Heart left ventricle (tissue), 16 donors: ENCODE data around the gene EVI5L. TPM values are rescaled to one million over a fixed set of nuclear protein-coding genes. Genes with fewer than 3 reads are reported as not detected.
"Not testable (repeated sequence)": the region's sequence is repeated elsewhere in the genome, so short reads cannot be mapped to it uniquely, and the experiment has no call there.

ENCODE experiments used
- ATAC-seq, 4 donors: fragments of 200-7000 bp; cut with Tn5 transposase; one replicate each; pipeline ENCODE4 v1.9.1; 2020 to 2022; ENCODE audit warnings: moderate library complexity in 4 of 4, mild to moderate bottlenecking in 3 of 4, moderate number of reproducible peaks in 1 of 4
- DNase-seq, 5 donors: peaks; one replicate each; pipeline ENCODE4 v3.0.0-alpha.2; 2020
- H3K27ac ChIP-seq, 12 donors: fragments of 200-600 bp; sonication (generic) in 4 of 12; one replicate each; pipeline versions ENCODE4 v1.5.0 to v1.8.0; 2016 to 2022; ENCODE audit warnings: mild to moderate bottlenecking in 2 of 12
- H3K27me3 ChIP-seq, 9 donors: fragments of 200-600 bp; sonication (generic) in 2 of 9; one replicate each; pipeline versions ENCODE4 v1.5.1 to v1.8.0; 2016 to 2022; ENCODE audit warnings: mild to moderate bottlenecking in 3 of 9
- H3K36me3 ChIP-seq, 9 donors: fragments of 200-600 bp; sonication (generic) in 2 of 9; one replicate each; pipeline versions ENCODE4 v1.5.0 to v1.8.0; 2018 to 2022; ENCODE audit warnings: mild to moderate bottlenecking in 2 of 9
- H3K4me1 ChIP-seq, 12 donors: fragments of 200-600 bp; sonication (generic) in 4 of 12; one replicate each; pipeline versions ENCODE4 v1.5.0 to v1.8.0; 2016 to 2022; ENCODE audit warnings: mild to moderate bottlenecking in 3 of 12
- H3K4me3 ChIP-seq, 12 donors: fragments of 200-600 bp; sonication (generic) in 4 of 12; one replicate each; pipeline versions ENCODE4 v1.5.0 to v1.8.0; 2017 to 2022; ENCODE audit warnings: mild to moderate bottlenecking in 9 of 12, moderate library complexity in 4 of 12
- H3K9me3 ChIP-seq, 12 donors: fragments of 200-600 bp; sonication (generic) in 4 of 12; one replicate each; pipeline versions ENCODE4 v1.5.0 to v1.8.0; 2016 to 2022; ENCODE audit warnings: mild to moderate bottlenecking in 1 of 12
- CTCF ChIP-seq, 12 donors: fragments of 200-600 bp; sonication (generic) in 4 of 12; IDR thresholded peaks; one replicate each; pipeline versions ENCODE4 v1.5.0 to v1.8.0; 2018 to 2022; ENCODE audit warnings: antibody characterized with exemption in 12 of 12, mild to moderate bottlenecking in 5 of 12
- POLR2A ChIP-seq, 2 donors: fragments of 450-650 bp; IDR thresholded peaks; one replicate each; pipeline ENCODE4 v1.6.1; 2017; ENCODE audit warnings: antibody characterized with exemption in 2 of 2, mild to moderate bottlenecking in 2 of 2, moderate library complexity in 2 of 2
- WGBS, 4 donors: extraction: QIAGEN DNeasy Blood & Tissue Kit in 2 of 4; methylation state at CpG; one replicate each; pipeline versions ENCODE4 v1.1.5 to v1.1.7; 2013 to 2018; 5-methylcytosine and 5-hydroxymethylcytosine counted together
- intact Hi-C, 10 donors: fragments of 100-400 bp; cut with DNase I; formaldehyde crosslinking; loops; one replicate each; pipeline versions ENCODE4 v1.11.1 to v1.14.2; 2022
- polyA plus RNA-seq, 2 donors: library from polyadenylated mRNA; stranded (reverse); fragments of 200-250 nt; gene quantifications; one replicate each; pipeline ENCODE4 v1.2.3, GENCODE V29; 2013
- total RNA-seq, 9 donors: library from RNA; depleted of rRNA in 2 of 9; stranded (reverse); fragments of >200 nt in 2 of 9; fragmentation: NEBNext Ultra II Directional in 3 of 9; extraction: Animal tissue kit (Norgen Biotek cat#: 25700) in 3 of 9; gene quantifications; one replicate each; pipeline versions ENCODE4 v1.1.0 to v1.2.4, GENCODE V29; 2016 to 2023
- donor health status: ischemic (EF 13 %, LVEDD 7.1; RV severe dilation, severe dysfunction).
- donor health status: healthy with polysubstance abuse.
- donor health status: DM: no; HTN: yes; CAD: no.
- donor health status: DM: no; HTN: no; CAD: no.
- donor health status: ischemic (EF 25% LVEDD 6.9; RV normal size, moderate dysfunction).
- donor health status: ischemic (EF 25% LVEDD 5.7; RV mildly dilated, moderate dysfunction).
- donor health status: healthy.
- donor health status: DM: yes; HTN: yes; CAD: no.
- donor health status: ischemic (EF 35%, LVEDD 5.7; RV mildly dilated, moderate dysfunction).
- donor health status: nonischemic (EF 11% LVEDD 7.7; RV severe dilation, severe dysfunction).
- donor health status: DM: yes; HTN: yes; CAD: no.
- donor health status: PGD.
- donor health status: ischemic (EF 29% LVEDD 5.4; RV normal size, mild dysfunction).
- donor health status: nonischemic (EF 23%, LVEDD 6.1; RV moderate dilation, normal function).

The EVI5L gene
- total and polyA plus RNA-seq, 11 donors = 18.2 to 41.9 (median 22.1) TPM

- H3K27ac ChIP-seq = no peak overlapping the region
- H3K36me3 ChIP-seq = peaks cover 0 to 8% (median 0%) of the 10 kb centered on the region in 9 donors
- intact Hi-C loops = loop anchor here in 4 of 10 donors (5.0 to 10.0 kb wide), 4 partner anchors 45 to 398 kb away; partner anchors contain the start of genes MAP2K7 (in 2 of the 4) and SNAPC2 (in 1 of the 4)
- no peaks in the 10 kb centered on the region for H3K9me3 ChIP-seq
- no peak overlapping the region for H3K4me3 ChIP-seq
- H3K4me1 ChIP-seq = peaks cover 0 to 19% (median 11%) of the 10 kb centered on the region in 12 donors
- WGBS, 4 donors = 84 to 89% (median 87%) methylated on average over 33 to 38 of the region's 38 CpGs
- H3K27me3 ChIP-seq = peaks cover 0 to 9% (median 0%) of the 10 kb centered on the region in 9 donors
- no peak for ATAC-seq
- no peak for DNase-seq
- TF ChIP-seq POLR2A (IDR thresholded peaks at IDR 0.05) (no peak), CTCF (IDR thresholded peaks at IDR 0.05) (no peak)
Observed at GRCh38 chr19:7856679-7857663, 27.0 kb downstream of the EVI5L start.

GRCh38 chr19:7857727-7858108 lies 27.7 kb downstream of the EVI5L start:
- TF ChIP-seq CTCF (IDR thresholded peaks at IDR 0.05) = no peak
- TF ChIP-seq POLR2A (IDR thresholded peaks at IDR 0.05) = no peak
- ATAC-seq = no peak
- Histone ChIP-seq H3K27ac (no peak overlapping the region), H3K27me3 (peaks cover 0 to 13% (median 0%) of the 10 kb centered on the region in 9 donors), H3K36me3 (peaks cover 0 to 8% (median 0%) of the 10 kb centered on the region in 9 donors), H3K4me3 (no peak overlapping the region), H3K9me3 (no peaks in the 10 kb centered on the region), H3K4me1 (peaks cover 0 to 24% (median 13%) of the 10 kb centered on the region in 12 donors)
- WGBS, 4 donors = 80 to 100% (median 86%) methylated on average over 1 to 8 of the region's 8 CpGs
- no peak for DNase-seq
- intact Hi-C loops = loop anchor here in 4 of 10 donors (5.0 to 10.0 kb wide), 4 partner anchors 45 to 397 kb away; partner anchors contain the start of genes MAP2K7 (in 2 of the 4) and SNAPC2 (in 1 of the 4)

- Histone ChIP-seq H3K27me3 (peaks cover 0 to 17% (median 0%) of the 10 kb centered on the region in 9 donors), H3K9me3 (no peaks in the 10 kb centered on the region), H3K27ac (no peak overlapping the region), H3K4me1 (peaks cover 0 to 20% (median 12%) of the 10 kb centered on the region in 12 donors), H3K4me3 (no peak overlapping the region), H3K36me3 (peaks cover 0 to 8% (median 0%) of the 10 kb centered on the region in 9 donors)
- ATAC-seq = no peak
- no peak for TF ChIP-seq POLR2A (IDR thresholded peaks at IDR 0.05)
- TF ChIP-seq CTCF (IDR thresholded peaks at IDR 0.05) = no peak
- intact Hi-C loops = loop anchor here in 4 of 10 donors (5.0 to 10.0 kb wide), 4 partner anchors 44 to 397 kb away; partner anchors contain the start of genes MAP2K7 (in 2 of the 4) and SNAPC2 (in 1 of the 4)
- 74 to 85% (median 82%) methylated on average over 16 to 29 of the region's 29 CpGs for WGBS, 4 donors
- no peak for DNase-seq
Observed at GRCh38 chr19:7858109-7858770, 28.2 kb downstream of the EVI5L start.

- not testable (repeated sequence) for H3K4me3 ChIP-seq, ATAC-seq, H3K27ac ChIP-seq, H3K9me3 ChIP-seq
- Histone ChIP-seq H3K27me3 (peaks cover 0 to 26% (median 0%) of the 10 kb centered on the region in 9 donors), H3K4me1 (peaks cover 0 to 16% (median 10%) of the 10 kb centered on the region in 12 donors), H3K36me3 (peaks cover 0 to 16% (median 0%) of the 10 kb centered on the region in 9 donors)
- peak in 1 of 5 donors; percentile 2 for DNase-seq
- WGBS, 4 donors = 94 to 98% (median 96%) methylated on average over 8 of the region's 8 CpGs
- intact Hi-C loops = loop anchor here in 4 of 10 donors (5.0 to 10.0 kb wide), 4 partner anchors 43 to 396 kb away; partner anchors contain the start of genes MAP2K7 (in 2 of the 4) and SNAPC2 (in 1 of the 4)
Observed at GRCh38 chr19:7859087-7859486, 29.1 kb downstream of the EVI5L start.
